NT2/D1 (cell line): ENCODE results near the gene FOS.
"Not testable (repeated sequence)": the region's sequence is repeated elsewhere in the genome, so short reads cannot be mapped to it uniquely, and the experiment has no call there.

Experiments used
- DNase-seq: peaks from one replicate; pipeline ENCODE4 v3.0.0-alpha.2; 2011; ENCODE audit warnings: low read depth, low spot score
- H3K27me3 ChIP-seq: 2 replicates; pipeline ENCODE4 v1.6.0; 2011; ENCODE audit warnings: mild to moderate bottlenecking; ENCODE audit not compliant: insufficient read length, insufficient read depth
- H3K36me3 ChIP-seq: 2 replicates; pipeline ENCODE4 v1.6.1; 2011; ENCODE audit warnings: mild to moderate bottlenecking, low read length, mixed read lengths; ENCODE audit not compliant: insufficient read depth, insufficient read length
- H3K4me1 ChIP-seq: 2 replicates; pipeline ENCODE4 v1.5.1; 2011; ENCODE audit not compliant: insufficient read depth, insufficient read length
- H3K4me3 ChIP-seq: 2 replicates; pipeline ENCODE4 v1.5.1; 2011; ENCODE audit warnings: low read depth; ENCODE audit not compliant: insufficient read length
- H3K9ac ChIP-seq: 2 replicates; pipeline ENCODE4 v1.6.0; 2011; ENCODE audit warnings: low read depth; ENCODE audit not compliant: insufficient read length
- H3K9me3 ChIP-seq: 2 replicates; pipeline ENCODE4 v1.5.1; 2011; ENCODE audit warnings: mild to moderate bottlenecking, low read length; ENCODE audit not compliant: insufficient read depth
- SUZ12 ChIP-seq: IDR thresholded peaks from 2 replicates; pipeline ENCODE4 v1.6.1; 2011; ENCODE audit not compliant: insufficient read length, insufficient read depth; ENCODE audit errors: extremely low read depth
- YY1 ChIP-seq: IDR thresholded peaks from 2 replicates; pipeline ENCODE4 v1.6.1; 2011; ENCODE audit not compliant: insufficient read length, insufficient read depth
- ZNF274 ChIP-seq: IDR thresholded peaks from 2 replicates; pipeline ENCODE4 v1.6.1; 2011; ENCODE audit warnings: mild to moderate bottlenecking, low read depth, low read length

The FOS gene

GRCh38 chr14:75278422-75279152, at the start of gene FOS:
Gene FOS, plus strand, starts transcription at chr14:75278828. Its CDS starts 155 bp downstream, at chr14:75278983.
- Histone ChIP-seq H3K9ac (peak within 1 kb of the TSS; percentile 91), H3K27me3 (peaks cover 14% of the 10 kb centered on the region), H3K4me3 (peak within 1 kb of the TSS; percentile 93), H3K36me3 (peaks cover 16% of the 10 kb centered on the region), H3K9me3 (no peaks in the 10 kb centered on the region), H3K4me1 (peaks cover 9% of the 10 kb centered on the region)
- TF ChIP-seq YY1 (no peak), ZNF274 (no peak), SUZ12 (no peak)
- DNase-seq: peak; percentile 71

- no peaks in the 10 kb centered on the region for H3K27me3 ChIP-seq
- H3K9ac ChIP-seq: no peak overlapping the region
- no peaks in the 10 kb centered on the region for H3K9me3 ChIP-seq
- TF ChIP-seq SUZ12 (no peak), YY1 (no peak), ZNF274 (no peak)
- no peaks in the 10 kb centered on the region for H3K36me3 ChIP-seq
- DNase-seq: no peak
- peaks cover 4% of the 10 kb centered on the region for H3K4me1 ChIP-seq
- H3K4me3 ChIP-seq: no peak overlapping the region
Measured at GRCh38 chr14:75229661-75230139, 48.9 kb upstream of the FOS start.

- DNase-seq: no peak
Measured at GRCh38 chr14:75230140-75230792, 48.4 kb upstream of the FOS start.

GRCh38 chr14:75231320-75231719, 47.3 kb upstream of the FOS start:
- no peak for TF ChIP-seq YY1
- no peak for TF ChIP-seq SUZ12
- no peak for TF ChIP-seq ZNF274
- Histone ChIP-seq H3K4me3 (no peak overlapping the region), H3K4me1 (peaks cover 4% of the 10 kb centered on the region), H3K9ac (no peak overlapping the region), H3K36me3 (no peaks in the 10 kb centered on the region), H3K27me3 (no peaks in the 10 kb centered on the region), H3K9me3 (no peaks in the 10 kb centered on the region)
- no peak for DNase-seq

More at GRCh38 chr14:75230140-75230792, 48.4 kb upstream of the FOS start:
- Histone ChIP-seq H3K9me3 (no peaks in the 10 kb centered on the region), H3K4me3 (no peak overlapping the region), H3K36me3 (no peaks in the 10 kb centered on the region), H3K9ac (no peak overlapping the region), H3K4me1 (peaks cover 4% of the 10 kb centered on the region), H3K27me3 (no peaks in the 10 kb centered on the region)
- no peak for TF ChIP-seq ZNF274
- no peak for TF ChIP-seq YY1
- TF ChIP-seq SUZ12: no peak

- H3K9ac ChIP-seq: no peak overlapping the region
- H3K4me1 ChIP-seq: peaks cover 4% of the 10 kb centered on the region
- no peak for TF ChIP-seq SUZ12
- no peak for TF ChIP-seq ZNF274
- no peak for TF ChIP-seq YY1
- H3K4me3 ChIP-seq: no peak overlapping the region
- H3K36me3 ChIP-seq: no peaks in the 10 kb centered on the region
- H3K27me3 ChIP-seq: no peaks in the 10 kb centered on the region
- DNase-seq: no peak
- H3K9me3 ChIP-seq: no peaks in the 10 kb centered on the region
Measured at GRCh38 chr14:75232191-75232590, 46.4 kb upstream of the FOS start.

- no peaks in the 10 kb centered on the region for H3K27me3 ChIP-seq
- no peak for DNase-seq
- H3K4me3 ChIP-seq: no peak overlapping the region
- no peaks in the 10 kb centered on the region for H3K9me3 ChIP-seq
- TF ChIP-seq ZNF274 (no peak), YY1 (no peak), SUZ12 (no peak)
- H3K4me1 ChIP-seq: peaks cover 7% of the 10 kb centered on the region
- H3K36me3 ChIP-seq: no peaks in the 10 kb centered on the region
- H3K9ac ChIP-seq: no peak overlapping the region
Measured at GRCh38 chr14:75232597-75232996, 46.0 kb upstream of the FOS start.

GRCh38 chr14:75234173-75235115, 44.2 kb upstream of the FOS start:
- Histone ChIP-seq H3K9ac (no peak overlapping the region), H3K4me1 (peaks cover 5% of the 10 kb centered on the region), H3K27me3 (no peaks in the 10 kb centered on the region), H3K9me3 (no peaks in the 10 kb centered on the region), H3K4me3 (no peak overlapping the region), H3K36me3 (no peaks in the 10 kb centered on the region)
- TF ChIP-seq ZNF274 (no peak), YY1 (no peak), SUZ12 (no peak)
- DNase-seq: no peak

GRCh38 chr14:75235198-75235597, 43.4 kb upstream of the FOS start:
- H3K4me3 ChIP-seq, H3K9ac ChIP-seq, H3K4me1 ChIP-seq, H3K27me3 ChIP-seq, H3K36me3 ChIP-seq, DNase-seq, H3K9me3 ChIP-seq: not testable (repeated sequence)
